PC-9 (cell line): ENCODE data around the gene PCDHB7.
"Not testable (repeated sequence)": the region's sequence is repeated elsewhere in the genome, so short reads cannot be mapped to it uniquely, and the experiment has no call there.

Source experiments
- EZH2 ChIP-seq: fragments of 200-600 bp; sonication (generic); IDR thresholded peaks from 2 replicates; pipeline ENCODE4 v1.8.0; 2017; ENCODE audit warnings: antibody characterized with exemption, low read depth
- TF ChIP-seq, protein P1 (sequence below): fragments of 200-600 bp; sonication (generic); conservative IDR thresholded peaks from 2 replicates; pipeline ENCODE4 v1.6.1; 2017; ENCODE audit warnings: mixed run types, antibody characterized with exemption, mild to moderate bottlenecking, moderate library complexity

DNA sequence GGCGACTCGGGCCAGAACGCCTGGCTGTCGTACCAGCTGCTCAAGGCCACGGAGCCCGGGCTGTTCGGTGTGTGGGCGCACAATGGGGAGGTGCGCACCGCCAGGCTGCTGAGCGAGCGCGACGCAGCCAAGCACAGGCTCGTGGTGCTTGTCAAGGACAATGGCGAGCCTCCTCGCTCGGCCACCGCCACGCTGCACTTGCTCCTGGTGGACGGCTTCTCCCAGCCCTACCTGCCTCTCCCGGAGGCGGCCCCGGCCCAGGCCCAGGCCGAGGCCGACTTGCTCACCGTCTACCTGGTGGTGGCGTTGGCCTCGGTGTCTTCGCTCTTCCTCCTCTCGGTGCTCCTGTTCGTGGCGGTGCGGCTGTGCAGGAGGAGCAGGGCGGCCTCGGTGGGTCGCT, 21.9 kb downstream of the PCDHB7 start:
- TF ChIP-seq, protein P1, sequence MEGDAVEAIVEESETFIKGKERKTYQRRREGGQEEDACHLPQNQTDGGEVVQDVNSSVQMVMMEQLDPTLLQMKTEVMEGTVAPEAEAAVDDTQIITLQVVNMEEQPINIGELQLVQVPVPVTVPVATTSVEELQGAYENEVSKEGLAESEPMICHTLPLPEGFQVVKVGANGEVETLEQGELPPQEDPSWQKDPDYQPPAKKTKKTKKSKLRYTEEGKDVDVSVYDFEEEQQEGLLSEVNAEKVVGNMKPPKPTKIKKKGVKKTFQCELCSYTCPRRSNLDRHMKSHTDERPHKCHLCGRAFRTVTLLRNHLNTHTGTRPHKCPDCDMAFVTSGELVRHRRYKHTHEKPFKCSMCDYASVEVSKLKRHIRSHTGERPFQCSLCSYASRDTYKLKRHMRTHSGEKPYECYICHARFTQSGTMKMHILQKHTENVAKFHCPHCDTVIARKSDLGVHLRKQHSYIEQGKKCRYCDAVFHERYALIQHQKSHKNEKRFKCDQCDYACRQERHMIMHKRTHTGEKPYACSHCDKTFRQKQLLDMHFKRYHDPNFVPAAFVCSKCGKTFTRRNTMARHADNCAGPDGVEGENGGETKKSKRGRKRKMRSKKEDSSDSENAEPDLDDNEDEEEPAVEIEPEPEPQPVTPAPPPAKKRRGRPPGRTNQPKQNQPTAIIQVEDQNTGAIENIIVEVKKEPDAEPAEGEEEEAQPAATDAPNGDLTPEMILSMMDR, result not testable (repeated sequence)
- TF ChIP-seq EZH2, result not testable (repeated sequence)
